CD4-positive, alpha-beta T cell treated with Interleukin-15 for 1 hour (primary cell): ENCODE results near the gene LAMC3.
"Not testable (repeated sequence)": the region's sequence is repeated elsewhere in the genome, so short reads cannot be mapped to it uniquely, and the experiment has no call there.

Source experiments
- DNase-seq: peaks from one replicate; pipeline ENCODE4 v3.0.0-alpha.2; 2020

The LAMC3 gene

DNA sequence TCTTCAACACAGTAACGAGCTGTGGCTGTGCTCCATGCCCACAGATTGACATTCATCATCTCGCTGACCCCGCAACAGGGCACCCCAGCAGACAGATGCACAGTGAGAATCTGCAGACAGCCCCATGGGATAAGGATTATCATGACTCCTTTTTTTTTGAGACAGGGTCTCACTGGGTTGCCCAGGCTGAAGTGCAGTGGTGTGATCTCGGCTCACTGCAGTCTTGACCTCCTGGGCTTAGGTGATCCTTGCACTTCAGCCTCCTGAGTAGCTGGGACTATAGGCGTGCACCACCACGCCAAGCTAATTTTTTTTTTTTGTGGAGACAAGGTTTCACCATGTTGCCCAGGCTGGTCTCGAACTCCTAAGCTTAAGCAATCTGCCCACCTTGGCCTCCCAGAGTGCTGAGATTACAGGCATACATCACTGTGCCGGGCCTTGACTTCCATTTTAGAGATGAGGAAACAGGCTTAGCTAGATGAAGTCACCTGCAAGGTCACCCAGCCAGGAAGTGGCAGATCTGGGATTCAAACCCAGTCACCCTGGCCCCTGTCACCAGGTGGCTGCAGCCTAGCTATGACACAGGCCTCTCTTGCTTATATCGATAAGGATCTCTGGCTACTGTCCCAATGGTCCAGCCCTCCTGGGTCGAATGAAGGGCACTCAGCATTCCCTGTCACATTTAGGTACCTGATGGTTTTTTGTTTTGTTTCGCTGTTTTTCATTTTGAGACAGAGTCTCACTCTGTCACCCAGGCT is 92.4 kb downstream of the LAMC3 start:
- no peak for DNase-seq

DNA sequence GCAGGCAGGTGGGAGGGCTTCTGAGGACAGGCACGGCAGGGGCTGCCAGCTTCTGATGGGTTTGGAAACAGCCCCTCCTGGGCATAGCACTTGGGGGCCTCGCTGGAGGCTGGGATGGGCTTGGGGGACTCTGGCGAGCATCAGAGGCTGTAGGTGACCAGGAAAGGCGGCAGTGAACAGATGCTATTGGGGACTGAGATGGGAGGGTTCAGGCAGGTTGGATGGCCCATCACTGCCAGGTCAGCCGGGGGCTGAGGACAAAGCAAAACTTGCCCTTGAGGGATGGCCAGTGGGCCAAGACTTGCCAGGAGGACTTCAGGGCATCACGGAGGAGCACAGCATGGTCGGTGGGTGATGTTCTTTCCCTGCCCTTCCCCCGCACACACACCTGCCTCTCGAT is 94.0 kb downstream of the LAMC3 start:
- no peak for DNase-seq

- no peak for DNase-seq
These were observed 94.6 kb downstream of the LAMC3 start for GRCh38 chr9:131103535-131103934.

- DNase-seq = no peak
These were observed 95.2 kb downstream of the LAMC3 start for GRCh38 chr9:131104016-131104740.

DNA sequence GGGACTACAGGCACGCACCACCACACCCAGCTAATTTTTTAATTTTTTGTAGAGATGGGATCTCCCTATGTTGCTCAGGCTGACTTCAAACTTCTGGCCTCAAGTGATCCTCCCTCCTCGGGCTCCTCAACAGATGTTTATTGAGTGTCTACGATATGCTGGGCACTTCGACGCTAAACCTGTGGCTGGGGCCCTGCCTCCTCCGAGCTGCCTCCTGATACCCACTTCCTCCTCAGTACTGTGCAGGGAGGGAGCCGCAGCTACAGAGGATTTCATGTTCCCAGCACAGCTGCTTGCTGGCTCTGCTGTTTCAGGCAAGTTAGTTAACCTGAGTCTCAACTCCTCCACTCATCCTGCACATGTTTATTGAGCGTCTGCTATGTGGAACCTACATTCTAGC is 97.0 kb downstream of the LAMC3 start:
- no peak for DNase-seq

GRCh38 chr9:131107760-131108159 is 98.8 kb downstream of the LAMC3 start:
- DNase-seq = no peak

DNA sequence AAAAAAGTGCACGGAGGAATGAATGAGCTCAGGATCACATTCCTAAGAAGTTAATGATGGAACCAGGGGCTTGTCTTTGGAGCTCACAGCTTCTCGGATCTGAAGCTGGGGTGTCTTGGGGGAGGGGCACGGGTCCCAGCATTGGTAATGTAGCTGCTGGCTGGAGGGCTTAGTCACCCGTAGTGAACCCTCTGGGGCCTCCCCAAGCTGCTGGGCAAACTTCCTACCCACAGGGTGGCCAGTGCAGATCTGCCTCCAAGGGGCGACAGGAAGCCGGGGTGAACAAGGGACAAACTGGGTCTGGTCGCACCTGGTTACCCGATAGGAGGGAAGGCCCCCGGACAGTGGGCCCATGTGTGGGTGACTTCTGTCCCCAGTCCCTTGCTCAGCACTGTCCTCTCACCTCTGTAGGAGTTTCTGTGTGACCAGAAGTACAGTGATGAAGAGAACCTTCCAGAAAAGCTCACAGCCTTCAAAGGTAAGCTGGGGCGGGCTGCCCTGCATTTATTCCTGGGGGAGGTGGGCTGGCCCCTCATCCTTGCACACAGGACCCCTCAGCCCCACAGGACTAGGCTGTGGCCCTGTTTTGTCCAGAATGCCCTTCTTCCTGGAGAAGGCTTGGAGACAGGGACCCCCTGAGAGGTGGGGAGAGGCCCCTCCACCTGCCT is 102.3 kb downstream of the LAMC3 start:
- DNase-seq = no peak

GRCh38 chr9:131111854-131112311 is 102.9 kb downstream of the LAMC3 start:
- DNase-seq = no peak

GRCh38 chr9:131112374-131113154 is 103.6 kb downstream of the LAMC3 start:
- no peak for DNase-seq

- DNase-seq = no peak
These were observed 104.7 kb downstream of the LAMC3 start for GRCh38 chr9:131113655-131114054.

DNA sequence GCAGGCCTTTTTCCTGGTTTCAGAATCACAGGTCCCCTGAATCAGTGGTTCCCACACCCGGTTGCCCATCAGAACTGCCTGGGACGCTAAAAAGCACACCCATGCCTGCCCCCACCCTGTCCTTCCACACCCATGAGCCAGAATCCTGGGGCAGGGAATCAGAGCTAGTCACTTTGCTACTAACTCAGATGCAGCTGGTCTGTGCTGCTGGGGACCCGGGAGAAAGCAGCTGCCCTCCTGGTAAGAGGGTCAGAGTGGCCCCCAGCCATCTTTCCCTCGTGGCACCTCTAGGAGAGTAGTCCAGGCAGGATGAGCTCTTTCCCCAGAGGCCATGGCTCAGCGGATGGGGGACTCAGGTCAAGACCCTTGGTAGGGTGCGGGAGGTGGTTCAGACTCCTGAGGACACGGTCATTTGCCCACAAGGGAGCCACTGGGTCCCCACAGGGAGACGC is 105.1 kb downstream of the LAMC3 start:
- DNase-seq = no peak

GRCh38 chr9:131115360-131115742 is 106.4 kb downstream of the LAMC3 start:
- DNase-seq = not testable (repeated sequence)

DNA sequence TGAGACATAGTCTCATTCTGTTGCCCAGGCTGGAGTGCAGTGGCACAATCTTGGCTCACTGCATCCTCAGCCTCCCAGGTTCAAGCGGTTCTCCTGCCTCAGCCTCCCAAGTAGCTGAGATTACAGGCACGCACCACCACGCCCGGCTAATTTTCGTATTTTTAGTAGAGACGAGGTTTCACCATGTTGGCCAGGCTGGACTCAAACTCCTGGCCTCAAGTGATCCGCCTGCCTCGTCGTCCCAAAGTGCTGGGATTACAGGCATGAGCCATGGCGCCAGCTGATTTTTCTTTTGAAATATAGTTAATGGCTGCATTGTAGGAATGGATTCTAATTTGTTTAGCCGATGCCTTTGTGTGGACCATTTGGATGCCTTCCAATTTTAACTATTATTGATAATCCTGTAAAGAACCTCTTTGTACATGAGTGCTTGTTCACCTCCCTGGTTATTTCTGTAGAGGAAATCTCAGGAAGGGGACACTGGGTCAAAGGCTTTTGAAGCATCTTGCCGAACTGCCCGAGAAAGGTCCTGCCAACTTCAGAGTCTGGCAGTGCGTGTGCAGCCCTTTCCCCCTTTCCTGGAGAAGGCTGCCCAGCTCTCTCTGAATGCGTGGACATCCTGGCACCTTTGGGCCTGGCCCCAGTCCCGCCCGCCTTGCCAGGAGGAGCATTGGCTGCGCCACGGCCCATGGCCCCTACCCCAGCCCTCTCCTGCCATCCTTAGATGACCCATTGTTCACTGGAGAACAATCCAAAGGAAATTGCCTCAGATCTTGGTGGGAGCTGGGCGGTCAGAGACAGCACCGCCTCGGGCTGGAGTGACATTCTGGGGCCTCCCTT is 107.5 kb downstream of the LAMC3 start:
- DNase-seq = no peak

- DNase-seq = no peak
These were observed 108.3 kb downstream of the LAMC3 start for GRCh38 chr9:131117121-131117761.

- no peak for DNase-seq
These were observed 108.8 kb downstream of the LAMC3 start for GRCh38 chr9:131117762-131118145.

DNA sequence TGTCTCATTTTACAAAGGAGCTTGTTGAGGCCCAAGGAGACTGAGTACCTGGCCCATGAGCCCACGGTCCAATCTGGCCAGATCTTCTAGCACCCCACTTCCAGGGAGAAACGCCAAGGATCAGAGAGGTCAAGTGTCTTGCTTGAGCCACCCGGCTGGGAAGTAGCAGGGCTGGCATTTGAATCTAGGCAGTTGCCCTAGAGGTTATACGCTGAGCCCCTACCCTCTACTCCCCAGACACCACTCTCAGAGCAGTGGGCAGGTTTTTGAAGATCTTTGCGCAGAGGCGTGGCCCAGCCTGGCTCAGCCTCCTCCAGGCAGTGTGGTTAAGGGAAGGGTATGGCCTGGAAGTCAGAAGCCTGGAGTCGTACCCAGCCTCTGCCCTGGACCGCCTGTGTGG is 110.6 kb downstream of the LAMC3 start:
- DNase-seq = no peak

DNA sequence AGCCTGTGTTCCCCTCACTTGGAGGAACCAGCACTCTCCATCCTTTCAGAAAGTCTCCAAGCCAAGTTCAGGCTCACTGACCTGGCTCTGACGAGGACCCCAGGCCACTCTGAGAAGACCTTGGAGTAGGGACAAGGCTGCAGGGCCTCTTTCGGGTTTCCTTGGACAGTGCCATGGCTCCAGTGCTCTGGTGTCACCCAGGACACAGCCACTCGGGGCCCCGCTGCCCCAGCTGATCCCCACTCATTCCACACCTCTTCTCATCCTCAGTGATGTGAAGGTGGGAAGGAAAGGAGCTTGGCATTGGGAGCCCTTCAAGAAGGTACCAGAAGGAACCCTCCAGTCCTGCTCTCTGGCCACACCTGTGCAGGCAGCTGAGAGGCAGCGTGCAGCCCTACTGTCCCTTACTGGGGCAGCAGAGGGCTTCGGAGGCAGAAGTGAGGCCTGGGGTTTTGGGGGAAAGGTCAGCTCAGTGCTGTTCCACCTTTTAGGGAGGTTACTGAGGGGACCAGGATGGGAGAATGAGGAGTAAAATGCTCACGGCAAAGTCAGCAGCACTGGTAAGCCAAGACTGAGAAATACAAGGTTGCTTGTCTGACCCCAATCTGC is 111.8 kb downstream of the LAMC3 start:
- no peak for DNase-seq

DNA sequence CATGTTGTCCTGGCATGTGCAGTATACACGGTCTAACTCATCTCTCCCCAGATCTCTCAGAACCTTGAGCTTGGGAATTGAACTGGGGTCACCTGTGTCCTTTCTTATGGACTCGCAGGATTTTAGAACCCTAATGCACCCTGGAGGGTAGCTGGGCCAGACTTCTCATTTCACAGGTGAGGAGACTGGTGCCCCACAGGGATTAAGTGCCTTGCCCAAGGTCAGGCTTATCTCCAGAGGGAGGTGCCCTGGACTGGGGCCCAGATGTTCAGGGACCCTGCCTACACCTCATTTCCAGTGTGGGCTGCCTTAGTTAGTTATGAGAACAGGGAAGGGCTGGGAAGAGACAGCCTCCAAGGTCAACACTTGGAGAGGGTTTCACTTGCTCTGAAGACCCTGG is 112.4 kb downstream of the LAMC3 start:
- no peak for DNase-seq

GRCh38 chr9:131122158-131122557 is 113.2 kb downstream of the LAMC3 start:
- no peak for DNase-seq

DNA sequence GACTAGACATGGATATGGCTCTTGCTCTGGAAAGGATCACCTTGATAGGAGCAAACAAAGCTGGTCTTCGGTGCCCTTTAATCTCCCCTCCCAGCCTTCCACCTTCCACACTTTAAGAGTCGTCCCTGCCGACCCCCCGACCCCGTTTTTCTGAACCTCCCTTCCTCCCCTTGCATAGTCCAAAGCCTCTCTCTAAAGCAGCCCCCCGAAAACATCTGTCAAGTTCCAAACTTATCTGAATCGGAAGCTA is 116.0 kb downstream of the LAMC3 start:
- DNase-seq = no peak

- DNase-seq = peak; percentile 99
These were observed 116.5 kb downstream of the LAMC3 start, which contains the start of gene NUP214 for GRCh38 chr9:131125288-131126058. TSS of gene NUP214 (plus strand) at chr9:131125586. CDS start at chr9:131125705, 119 bp downstream.
